H1 (cell line): ENCODE results near the gene BIRC5.

Source experiments
- CTCF ChIP-seq, 3 experiments: IDR thresholded peaks; 1 replicate in 2 of 3; 2 replicates in 1 of 3; pipeline versions ENCODE4 v1.5.1 to v1.6.1; 2011; ENCODE audit warnings: low read length in 3 of 3, mild to moderate bottlenecking in 3 of 3, inconsistent platforms in 2 of 3, low read depth in 1 of 3, moderate library complexity in 1 of 3; ENCODE audit not compliant: insufficient read depth in 1 of 3; ENCODE audit errors: control extremely low read depth in 1 of 3
- JUN ChIP-seq: IDR thresholded peaks from 2 replicates; pipeline ENCODE4 v1.6.1; 2011; ENCODE audit warnings: low read depth, mild to moderate bottlenecking, improper control_type of control experiment, low read length
- JUND ChIP-seq: IDR thresholded peaks from 2 replicates; pipeline ENCODE4 v1.6.1; 2011; ENCODE audit warnings: mild to moderate bottlenecking, improper control_type of control experiment, low read length
- POLR2AphosphoS5 ChIP-seq: IDR thresholded peaks from 2 replicates; pipeline ENCODE4 v1.6.1; 2011; ENCODE audit warnings: low read depth, low read length
- POU5F1 ChIP-seq: IDR thresholded peaks from 2 replicates; pipeline ENCODE4 v1.6.1; 2011; ENCODE audit warnings: low read depth, mild to moderate bottlenecking, low read length, moderate library complexity
- SIX5 ChIP-seq: IDR thresholded peaks from 2 replicates; pipeline ENCODE4 v1.6.1; 2011; ENCODE audit warnings: mild to moderate bottlenecking, low read depth, low read length
- SP1 ChIP-seq: IDR thresholded peaks from 2 replicates; pipeline ENCODE4 v1.6.1; 2011; ENCODE audit warnings: low read depth, low read length

- no peak for TF ChIP-seq POLR2AphosphoS5
- no peak for TF ChIP-seq CTCF (IDR thresholded peaks at IDR 0.05; ENCODE audit: control extremely low read depth in 1 of 3, insufficient read depth in 1 of 3, low read depth in 1 of 3, low read length in 3 of 3)
- TF ChIP-seq SIX5, result no peak
- no peak for TF ChIP-seq SP1
- no peak for TF ChIP-seq POU5F1
- no peak for TF ChIP-seq JUND
- no peak for TF ChIP-seq JUN
These were observed 17.2 kb downstream of the BIRC5 start, which contains the start of gene TMEM235 for GRCh38 chr17:78230996-78231935.
